HG03039 (cell line): Measurements from ENCODE around the gene CDC42BPB.

Source experiments
- ATAC-seq: cut with Tn5 transposase; IDR thresholded peaks from one replicate; pipeline ENCODE4 v1.9.1; 2021; ENCODE audit warnings: mild to moderate bottlenecking, moderate library complexity; ENCODE audit not compliant: unreplicated experiment

Gene CDC42BPB

GRCh38 chr14:102971314-102971713 is 86.0 kb downstream of the CDC42BPB start:
- no peak for ATAC-seq

GRCh38 chr14:102970496-102970895 is 86.9 kb downstream of the CDC42BPB start:
- no peak for ATAC-seq

- no peak for ATAC-seq
Observed at GRCh38 chr14:102969901-102970300, 87.4 kb downstream of the CDC42BPB start.

GRCh38 chr14:102969060-102969791 is 88.1 kb downstream of the CDC42BPB start:
- no peak for ATAC-seq

- ATAC-seq, result no peak
Observed at GRCh38 chr14:102968306-102968705, 89.0 kb downstream of the CDC42BPB start.

- no peak for ATAC-seq
Observed at GRCh38 chr14:102967506-102967795, 89.9 kb downstream of the CDC42BPB start.

- no peak for ATAC-seq
Observed at GRCh38 chr14:102966681-102967505, 90.5 kb downstream of the CDC42BPB start.

- ATAC-seq, result no peak
Observed at GRCh38 chr14:102965971-102966655, 91.2 kb downstream of the CDC42BPB start.

GRCh38 chr14:102965282-102965681 is 92.1 kb downstream of the CDC42BPB start:
- ATAC-seq, result no peak

- no peak for ATAC-seq
Observed at GRCh38 chr14:102964152-102964730, 93.1 kb downstream of the CDC42BPB start.

GRCh38 chr14:102962111-102962627 is 95.2 kb downstream of the CDC42BPB start:
- ATAC-seq, result no peak

- ATAC-seq, result no peak
Observed at GRCh38 chr14:102958461-102958860, 98.9 kb downstream of the CDC42BPB start.

GRCh38 chr14:102957222-102957621 is 100.1 kb downstream of the CDC42BPB start:
- no peak for ATAC-seq

GRCh38 chr14:102955636-102956408 is 101.5 kb downstream of the CDC42BPB start:
- ATAC-seq, result no peak

GRCh38 chr14:102954081-102954789 is 103.1 kb downstream of the CDC42BPB start:
- no peak for ATAC-seq

- ATAC-seq, result no peak
Observed at GRCh38 chr14:102953100-102953499, 104.2 kb downstream of the CDC42BPB start.

GRCh38 chr14:102952276-102952675 is 105.1 kb downstream of the CDC42BPB start:
- no peak for ATAC-seq

GRCh38 chr14:102951799-102952198 is 105.5 kb downstream of the CDC42BPB start:
- ATAC-seq, result no peak

- no peak for ATAC-seq
Observed at GRCh38 chr14:102951034-102951433, 106.3 kb downstream of the CDC42BPB start.
